BLaER1 (cell line): ENCODE measurements around the gene ADCY5.

ENCODE experiments used
- H3K27ac ChIP-seq: shearing (Covaris generic); formaldehyde crosslinking; 2 replicates; pipeline ENCODE4 v1.8.1; 2022
- H3K27me3 ChIP-seq: shearing (Covaris generic); formaldehyde crosslinking; 2 replicates; pipeline ENCODE4 v1.8.1; 2022
- H3K36me3 ChIP-seq: shearing (Covaris generic); formaldehyde crosslinking; 2 replicates; pipeline ENCODE4 v1.8.1; 2022
- H3K4me1 ChIP-seq: shearing (Covaris generic); formaldehyde crosslinking; 2 replicates; pipeline ENCODE4 v1.8.1; 2022
- H3K4me2 ChIP-seq: shearing (Covaris generic); formaldehyde crosslinking; 2 replicates; pipeline ENCODE4 v1.8.1; 2022
- H3K4me3 ChIP-seq: shearing (Covaris generic); formaldehyde crosslinking; 2 replicates; pipeline ENCODE4 v1.8.1; 2022
- H3K9ac ChIP-seq: shearing (Covaris generic); formaldehyde crosslinking; 2 replicates; pipeline ENCODE4 v1.8.1; 2022
- H3K9me3 ChIP-seq: shearing (Covaris generic); formaldehyde crosslinking; 2 replicates; pipeline ENCODE4 v1.8.1; 2022
- H4K20me1 ChIP-seq: shearing (Covaris generic); formaldehyde crosslinking; 2 replicates; pipeline ENCODE4 v1.8.1; 2022
- Cebpa-rat ChIP-seq: shearing (Covaris generic); IDR thresholded peaks from 2 replicates; pipeline ENCODE4 v1.8.1; 2022

ADCY5 gene

GRCh38 chr3:123421353-123422174 lies 27.3 kb downstream of the ADCY5 start:
- Histone ChIP-seq H3K27me3 (no peaks in the 10 kb centered on the region), H3K9ac (peak overlapping the region; percentile 48; the same call in 1 of the 2 replicates), H3K4me3 (no peak overlapping the region), H3K27ac (no peak overlapping the region), H3K4me2 (peak overlapping the region; percentile 89), H4K20me1 (no peaks in the 10 kb centered on the region), H3K4me1 (peaks cover 100% of the 10 kb centered on the region), H3K36me3 (no peaks in the 10 kb centered on the region), H3K9me3 (no peaks in the 10 kb centered on the region)
- TF ChIP-seq Cebpa-rat = no peak

DNA sequence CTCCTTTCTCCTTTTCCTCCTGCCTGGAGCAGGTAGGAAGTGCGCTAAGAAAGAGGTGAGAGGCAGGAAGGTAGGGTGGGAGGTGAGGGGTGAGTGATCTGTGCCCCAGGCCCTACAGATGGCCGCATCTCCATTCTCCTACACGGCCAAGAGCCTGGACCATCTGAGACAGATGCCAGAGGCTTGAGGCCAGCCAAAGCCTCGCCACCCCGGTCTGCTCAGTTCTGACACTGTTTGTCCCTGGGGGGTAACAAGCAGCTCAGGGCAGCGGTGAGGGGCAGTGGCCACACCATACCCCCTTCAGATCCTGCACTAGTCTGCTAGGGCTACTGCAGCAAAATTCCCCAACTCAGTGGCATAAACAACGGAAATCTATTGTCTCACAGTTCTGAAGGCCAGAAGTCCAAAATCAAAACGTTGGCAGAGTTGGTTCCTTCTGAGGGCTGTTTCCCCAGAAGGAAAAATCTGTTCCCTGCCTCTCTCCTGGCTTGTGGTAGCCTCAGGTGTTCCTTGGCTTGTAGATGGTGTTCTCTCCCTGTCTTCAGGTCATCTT lies 28.4 kb downstream of the ADCY5 start:
- no peak overlapping the region for H3K9ac ChIP-seq
- no peaks in the 10 kb centered on the region for H3K9me3 ChIP-seq
- H4K20me1 ChIP-seq = no peaks in the 10 kb centered on the region
- TF ChIP-seq Cebpa-rat = no peak
- H3K4me1 ChIP-seq = peaks cover 100% of the 10 kb centered on the region
- H3K36me3 ChIP-seq = no peaks in the 10 kb centered on the region
- peak overlapping the region; percentile 89 for H3K4me2 ChIP-seq
- H3K27me3 ChIP-seq = no peaks in the 10 kb centered on the region
- H3K27ac ChIP-seq = no peak overlapping the region
- H3K4me3 ChIP-seq = no peak overlapping the region

DNA sequence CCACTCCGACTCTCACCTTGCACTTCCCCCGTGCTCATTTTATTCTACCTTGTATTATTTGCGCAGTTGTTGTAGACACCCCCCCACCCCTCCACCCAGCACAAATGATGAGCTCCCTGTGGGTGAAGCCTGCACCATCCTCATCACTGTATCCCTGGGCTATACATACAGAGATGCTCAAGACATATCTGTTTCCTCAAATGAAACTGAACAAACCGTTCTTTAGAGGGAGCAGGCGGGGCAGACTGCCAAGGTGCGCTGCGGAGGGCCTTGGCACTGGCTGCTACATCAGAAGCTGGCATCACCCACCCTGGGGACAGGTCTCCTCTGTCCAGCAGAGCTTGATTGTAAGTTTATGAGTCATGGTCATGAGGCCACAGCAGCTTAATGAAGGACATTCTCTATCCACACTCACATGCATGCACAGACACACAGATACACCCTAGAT lies 29.0 kb downstream of the ADCY5 start:
- Histone ChIP-seq H3K4me2 (peak overlapping the region; percentile 89), H3K4me1 (peaks cover 100% of the 10 kb centered on the region), H3K9me3 (no peaks in the 10 kb centered on the region), H4K20me1 (no peaks in the 10 kb centered on the region), H3K27me3 (no peaks in the 10 kb centered on the region), H3K9ac (no peak overlapping the region), H3K4me3 (no peak overlapping the region), H3K27ac (no peak overlapping the region), H3K36me3 (no peaks in the 10 kb centered on the region)
- TF ChIP-seq Cebpa-rat = no peak

GRCh38 chr3:123419181-123419849 lies 29.6 kb downstream of the ADCY5 start:
- no peak for TF ChIP-seq Cebpa-rat
- Histone ChIP-seq H3K4me3 (no peak overlapping the region), H3K4me2 (peak overlapping the region; percentile 89), H3K9me3 (no peaks in the 10 kb centered on the region), H3K27ac (no peak overlapping the region), H3K36me3 (no peaks in the 10 kb centered on the region), H4K20me1 (no peaks in the 10 kb centered on the region), H3K4me1 (peaks cover 100% of the 10 kb centered on the region), H3K27me3 (no peaks in the 10 kb centered on the region), H3K9ac (no peak overlapping the region)

- Histone ChIP-seq H3K4me2 (peak overlapping the region; percentile 89), H3K36me3 (no peaks in the 10 kb centered on the region), H3K9me3 (no peaks in the 10 kb centered on the region), H3K27me3 (no peaks in the 10 kb centered on the region), H3K9ac (peak overlapping the region; percentile 55; the same call in 1 of the 2 replicates), H3K4me1 (peaks cover 100% of the 10 kb centered on the region), H3K4me3 (no peak overlapping the region), H3K27ac (peak overlapping the region; percentile 77), H4K20me1 (no peaks in the 10 kb centered on the region)
- TF ChIP-seq Cebpa-rat = no peak
Measured at GRCh38 chr3:123416647-123417046, 32.2 kb downstream of the ADCY5 start.

- Histone ChIP-seq H3K9me3 (no peaks in the 10 kb centered on the region), H4K20me1 (no peaks in the 10 kb centered on the region), H3K27ac (peak overlapping the region; percentile 77), H3K4me1 (peaks cover 100% of the 10 kb centered on the region), H3K27me3 (no peaks in the 10 kb centered on the region), H3K4me2 (peak overlapping the region; percentile 89), H3K4me3 (peak overlapping the region; percentile 40), H3K9ac (peak overlapping the region; percentile 55), H3K36me3 (no peaks in the 10 kb centered on the region)
- no peak for TF ChIP-seq Cebpa-rat
Measured at GRCh38 chr3:123416173-123416572, 32.7 kb downstream of the ADCY5 start.

GRCh38 chr3:123414973-123415775 lies 33.7 kb downstream of the ADCY5 start:
- H4K20me1 ChIP-seq = no peaks in the 10 kb centered on the region
- H3K9me3 ChIP-seq = no peaks in the 10 kb centered on the region
- H3K27me3 ChIP-seq = no peaks in the 10 kb centered on the region
- H3K36me3 ChIP-seq = no peaks in the 10 kb centered on the region
- peak overlapping the region; percentile 89 for H3K4me2 ChIP-seq
- H3K27ac ChIP-seq = peak overlapping the region; percentile 77
- peak overlapping the region; percentile 55 for H3K9ac ChIP-seq
- H3K4me1 ChIP-seq = peaks cover 100% of the 10 kb centered on the region
- H3K4me3 ChIP-seq = peak overlapping the region; percentile 40; the same call in 1 of the 2 replicates
- TF ChIP-seq Cebpa-rat = no peak

GRCh38 chr3:123412811-123413604 lies 35.9 kb downstream of the ADCY5 start:
- H3K9me3 ChIP-seq = no peaks in the 10 kb centered on the region
- peaks cover 94% of the 10 kb centered on the region for H3K4me1 ChIP-seq
- H3K36me3 ChIP-seq = no peaks in the 10 kb centered on the region
- peak overlapping the region; percentile 85 for H3K27ac ChIP-seq
- peak overlapping the region; percentile 67 for H3K9ac ChIP-seq
- no peaks in the 10 kb centered on the region for H4K20me1 ChIP-seq
- H3K4me2 ChIP-seq = peak overlapping the region; percentile 89
- peak overlapping the region; percentile 37 for H3K4me3 ChIP-seq
- no peaks in the 10 kb centered on the region for H3K27me3 ChIP-seq
- TF ChIP-seq Cebpa-rat = no peak

DNA sequence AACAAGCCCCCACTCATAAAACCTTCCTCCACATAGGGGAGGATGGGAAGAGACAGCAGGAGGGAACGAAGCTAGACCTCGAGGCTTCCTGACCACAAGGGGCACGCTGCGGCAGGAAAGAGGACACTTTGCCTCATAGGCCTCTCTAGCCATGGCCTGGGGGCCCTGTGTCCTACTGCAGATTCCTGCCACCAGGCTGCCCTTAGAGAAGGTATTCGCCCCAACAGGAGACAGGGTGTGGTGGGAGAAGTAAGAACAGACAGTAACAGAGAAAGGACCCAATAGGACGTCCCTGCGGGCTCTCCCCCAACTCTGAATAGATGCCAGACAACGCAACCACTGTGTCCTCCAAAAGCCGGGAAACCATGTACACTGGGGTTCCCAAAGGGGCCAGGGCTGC lies 36.8 kb downstream of the ADCY5 start:
- Histone ChIP-seq H3K4me1 (peaks cover 85% of the 10 kb centered on the region), H4K20me1 (no peaks in the 10 kb centered on the region)

More for the DNA sequence above, 36.8 kb downstream of the ADCY5 start:
- Histone ChIP-seq H3K27ac (peak overlapping the region; percentile 85), H3K36me3 (no peaks in the 10 kb centered on the region), H3K4me3 (no peak overlapping the region), H3K9me3 (no peaks in the 10 kb centered on the region), H3K4me2 (peak overlapping the region; percentile 89), H3K27me3 (no peaks in the 10 kb centered on the region), H3K9ac (peak overlapping the region; percentile 67; the same call in 1 of the 2 replicates)
- no peak; the same call in 1 of the 2 replicates for TF ChIP-seq Cebpa-rat
